ENCODE results near the gene OSBPL7.

DNA sequence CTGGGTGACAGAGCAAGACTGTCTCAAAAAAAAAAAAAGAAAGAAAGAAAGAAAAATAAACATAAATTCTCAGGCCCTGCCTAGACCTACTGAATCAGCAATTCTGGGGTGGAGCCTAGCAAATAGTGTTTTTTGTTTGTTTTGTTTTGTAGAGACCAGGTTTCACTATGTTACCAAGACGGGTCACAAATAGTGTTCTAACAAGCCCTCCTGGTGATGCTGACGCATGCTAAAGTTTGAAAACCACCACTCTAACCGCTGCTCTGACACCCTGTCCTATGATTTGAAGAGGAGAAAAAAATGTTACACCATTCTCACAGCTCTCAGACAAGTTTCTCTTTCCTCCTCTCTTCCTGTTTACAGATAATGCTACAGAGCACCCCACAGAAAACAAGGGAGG lies 8.3 kb upstream of the OSBPL7 start:
- TF ChIP-seq, protein P1, sequence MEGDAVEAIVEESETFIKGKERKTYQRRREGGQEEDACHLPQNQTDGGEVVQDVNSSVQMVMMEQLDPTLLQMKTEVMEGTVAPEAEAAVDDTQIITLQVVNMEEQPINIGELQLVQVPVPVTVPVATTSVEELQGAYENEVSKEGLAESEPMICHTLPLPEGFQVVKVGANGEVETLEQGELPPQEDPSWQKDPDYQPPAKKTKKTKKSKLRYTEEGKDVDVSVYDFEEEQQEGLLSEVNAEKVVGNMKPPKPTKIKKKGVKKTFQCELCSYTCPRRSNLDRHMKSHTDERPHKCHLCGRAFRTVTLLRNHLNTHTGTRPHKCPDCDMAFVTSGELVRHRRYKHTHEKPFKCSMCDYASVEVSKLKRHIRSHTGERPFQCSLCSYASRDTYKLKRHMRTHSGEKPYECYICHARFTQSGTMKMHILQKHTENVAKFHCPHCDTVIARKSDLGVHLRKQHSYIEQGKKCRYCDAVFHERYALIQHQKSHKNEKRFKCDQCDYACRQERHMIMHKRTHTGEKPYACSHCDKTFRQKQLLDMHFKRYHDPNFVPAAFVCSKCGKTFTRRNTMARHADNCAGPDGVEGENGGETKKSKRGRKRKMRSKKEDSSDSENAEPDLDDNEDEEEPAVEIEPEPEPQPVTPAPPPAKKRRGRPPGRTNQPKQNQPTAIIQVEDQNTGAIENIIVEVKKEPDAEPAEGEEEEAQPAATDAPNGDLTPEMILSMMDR (IDR thresholded peaks at IDR 0.05) = no peak
- TF ChIP-seq POLR2A (IDR thresholded peaks at IDR 0.05) (no peak), POLR2AphosphoS5 (IDR thresholded peaks at IDR 0.05; ENCODE audit: insufficient read depth in 1 of 2, low read depth in 1 of 2) (peak in 1 of 2 donors; percentile 16)
